Stimulated activated CD4-positive, alpha-beta T cell treated with anti-CD3 and anti-CD28 coated beads, Interleukin-2, amount 100 ng/mL, for 24 hours (primary cell): ENCODE results near the gene AP4S1.
"Not testable (repeated sequence)": the region's sequence is repeated elsewhere in the genome, so short reads cannot be mapped to it uniquely, and the experiment has no call there.

ENCODE experiments used
- DNase-seq, 2 donors: peaks; one replicate each; pipeline ENCODE4 v3.0.0-alpha.2; 2020

AP4S1 gene

DNA sequence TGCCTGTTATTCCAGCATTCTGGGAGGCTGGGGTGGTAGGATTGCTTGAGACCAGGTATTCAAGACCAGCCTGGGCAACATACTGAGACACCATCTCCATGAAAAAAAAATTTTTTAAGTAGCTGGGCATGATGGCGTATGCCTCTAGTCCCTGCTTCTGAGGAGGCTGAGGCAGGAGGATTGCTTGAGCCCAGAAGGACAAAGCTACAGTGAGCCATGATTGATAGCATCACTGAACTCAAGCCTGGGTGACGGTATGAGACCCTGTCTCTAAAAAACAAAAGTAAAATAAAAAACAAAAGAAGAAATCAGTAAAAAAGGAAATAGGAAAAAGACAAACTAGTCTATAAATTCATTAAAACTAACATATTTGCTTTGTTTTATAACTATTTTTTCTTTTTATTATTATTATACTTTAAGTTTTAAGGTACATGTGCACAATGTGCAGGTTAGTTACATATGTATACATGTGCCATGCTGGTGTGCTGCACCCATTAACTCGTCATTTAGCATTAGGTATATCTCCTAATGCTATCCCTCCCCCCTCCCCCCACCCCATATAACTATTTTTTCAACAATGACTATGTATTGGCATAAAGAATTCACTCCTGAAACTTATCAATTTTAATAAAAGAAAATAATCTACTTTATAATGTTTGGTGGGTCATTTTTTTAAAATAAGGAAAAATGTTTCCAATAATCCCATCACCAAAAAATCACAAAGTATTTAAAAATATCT lies 15.4 kb upstream of the AP4S1 start:
- no peak for DNase-seq

- DNase-seq: no peak
These were observed 14.5 kb upstream of the AP4S1 start for GRCh38 chr14:31010935-31011334.

DNA sequence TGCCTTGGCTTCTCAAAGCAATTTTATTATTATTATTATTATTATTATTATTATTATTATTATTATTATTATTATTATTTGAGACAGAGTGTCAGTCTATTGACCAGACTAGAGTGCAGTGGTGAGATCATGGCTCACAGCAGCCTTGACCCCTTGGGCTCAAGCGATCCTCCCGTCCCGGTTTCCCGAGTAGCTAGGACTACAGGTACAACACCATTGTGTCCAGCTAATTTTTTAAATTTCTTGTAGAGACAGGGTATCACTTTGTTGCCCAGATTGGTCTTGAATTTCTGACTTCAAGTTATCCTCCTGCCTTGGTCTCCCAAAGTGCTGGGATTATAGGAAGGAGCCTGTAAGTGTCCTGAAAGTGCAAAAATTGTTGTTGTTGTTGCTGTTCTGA lies 11.6 kb upstream of the AP4S1 start:
- DNase-seq: no peak

GRCh38 chr14:31018057-31018645 lies 7.3 kb upstream of the AP4S1 start:
- DNase-seq: no peak

- DNase-seq: no peak
These were observed 4.4 kb upstream of the AP4S1 start for GRCh38 chr14:31020834-31021575.

DNA sequence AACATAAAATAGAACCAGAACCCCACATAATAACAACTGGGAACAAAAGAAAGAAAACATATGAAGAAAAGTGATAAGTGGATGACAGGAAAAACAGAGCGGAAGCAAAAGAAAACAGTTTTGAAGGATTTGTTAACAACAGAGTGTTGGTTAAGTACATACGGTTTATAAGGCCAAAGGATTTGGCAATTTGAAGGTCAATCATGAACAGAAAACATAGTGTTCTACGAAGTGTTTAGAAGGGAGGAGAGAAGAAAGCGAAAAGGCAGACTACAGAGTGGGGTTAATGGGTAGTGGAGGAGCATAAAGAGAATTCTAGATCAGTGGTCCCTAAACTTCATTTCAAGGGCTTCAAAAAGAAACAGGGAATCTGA lies 3.9 kb upstream of the AP4S1 start:
- DNase-seq: no peak

DNA sequence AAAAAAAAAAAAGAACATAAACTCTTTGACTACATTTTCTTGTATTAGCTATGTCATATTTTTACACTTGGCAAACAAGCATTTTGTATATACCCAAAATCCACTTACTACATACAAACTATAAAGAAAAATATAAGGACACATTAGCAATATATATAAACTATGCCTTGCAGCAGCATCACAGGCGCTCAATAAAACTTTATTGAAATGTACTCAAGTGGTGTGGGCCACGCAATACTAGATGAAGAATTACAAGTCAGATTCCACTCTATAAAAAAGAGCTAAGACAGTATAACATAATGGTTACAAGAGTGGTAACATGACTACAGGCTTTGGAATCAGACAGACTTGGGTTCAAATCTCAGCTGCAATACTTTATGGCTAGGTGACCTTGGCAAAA lies 3.1 kb upstream of the AP4S1 start:
- DNase-seq: no peak

- DNase-seq: no peak
These were observed 1.4 kb upstream of the AP4S1 start for GRCh38 chr14:31024010-31024480.

- DNase-seq: no peak
These were observed 677 bp upstream of the AP4S1 start for GRCh38 chr14:31024577-31025366.

DNA sequence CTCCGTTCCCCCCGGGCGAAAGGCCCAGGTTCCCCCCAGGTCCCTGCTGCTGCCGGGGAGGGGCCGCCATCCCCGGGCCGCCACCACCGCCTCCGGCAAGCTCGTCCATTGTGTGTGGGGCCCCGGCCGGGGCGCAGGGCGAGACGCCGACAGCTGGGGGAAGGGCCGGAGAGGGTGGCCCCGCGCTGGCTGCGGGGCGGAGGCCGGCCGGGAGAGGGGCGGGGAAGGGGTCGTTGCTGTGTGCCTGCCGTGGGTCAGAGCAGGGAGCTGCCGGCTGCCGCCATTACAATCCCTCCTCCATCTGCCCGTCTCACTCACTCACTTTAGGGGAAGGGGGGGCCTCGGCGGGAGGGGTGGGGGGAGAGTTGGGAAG lies 614 bp downstream of the AP4S1 start, which contains the start of gene STRN3:
STRN3 (minus strand) TSS at position 303 of the 373 bp plus-strand sequence; CDS start at position 109, 194 bp downstream.
- DNase-seq: no peak

GRCh38 chr14:31026450-31027235 lies 1.2 kb downstream of the AP4S1 start:
- peak; percentile 91 to 92 for DNase-seq

- no peak for DNase-seq
These were observed 2.4 kb downstream of the AP4S1 start for GRCh38 chr14:31027847-31028246.

DNA sequence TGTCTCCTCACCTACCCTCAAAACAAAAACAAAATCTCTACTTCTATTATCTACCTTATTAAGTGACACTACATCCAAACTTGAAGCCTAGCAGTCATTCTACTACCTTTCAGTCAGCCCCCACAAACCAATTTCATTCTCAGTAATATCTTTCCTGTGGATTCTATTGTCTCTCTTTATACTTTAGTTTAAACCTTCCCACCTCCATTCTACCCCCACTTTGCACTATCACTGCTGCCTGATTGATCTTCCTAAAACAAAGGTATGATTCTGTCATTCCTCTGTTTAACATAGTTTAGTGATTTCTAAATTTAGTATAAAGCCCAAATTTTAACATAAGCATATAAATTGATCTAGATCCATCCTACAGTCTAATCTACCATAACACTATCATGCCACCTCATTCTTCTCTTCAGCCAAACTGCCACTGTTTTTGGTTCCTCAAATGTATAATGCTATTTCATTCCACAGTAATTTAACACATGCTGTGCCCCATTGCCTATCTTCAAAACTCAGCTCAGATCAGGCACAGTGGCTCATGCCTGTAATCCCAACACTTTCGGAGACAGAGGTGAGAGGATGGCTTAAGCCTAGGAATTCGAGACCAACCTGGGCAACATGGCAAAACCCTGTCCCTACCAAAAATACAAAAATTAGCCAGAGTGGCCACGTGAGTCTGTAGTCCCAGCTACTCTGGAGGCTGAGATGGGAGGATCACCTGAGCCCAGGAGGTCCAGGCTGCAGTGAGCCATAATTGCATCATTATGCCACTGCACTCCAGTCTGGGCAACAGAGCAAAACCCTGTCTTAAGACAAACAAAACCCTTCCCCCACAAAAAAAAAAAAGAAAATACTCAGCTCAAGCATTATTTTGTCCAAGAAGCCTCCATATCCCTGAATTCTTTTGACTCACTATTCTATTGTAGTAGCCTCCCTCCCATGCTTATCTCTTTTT lies 3.8 kb downstream of the AP4S1 start:
- DNase-seq: no peak

GRCh38 chr14:31030469-31030868 lies 5.0 kb downstream of the AP4S1 start:
- DNase-seq: no peak

- DNase-seq: no peak
These were observed 11.1 kb downstream of the AP4S1 start for GRCh38 chr14:31036552-31036951.

DNA sequence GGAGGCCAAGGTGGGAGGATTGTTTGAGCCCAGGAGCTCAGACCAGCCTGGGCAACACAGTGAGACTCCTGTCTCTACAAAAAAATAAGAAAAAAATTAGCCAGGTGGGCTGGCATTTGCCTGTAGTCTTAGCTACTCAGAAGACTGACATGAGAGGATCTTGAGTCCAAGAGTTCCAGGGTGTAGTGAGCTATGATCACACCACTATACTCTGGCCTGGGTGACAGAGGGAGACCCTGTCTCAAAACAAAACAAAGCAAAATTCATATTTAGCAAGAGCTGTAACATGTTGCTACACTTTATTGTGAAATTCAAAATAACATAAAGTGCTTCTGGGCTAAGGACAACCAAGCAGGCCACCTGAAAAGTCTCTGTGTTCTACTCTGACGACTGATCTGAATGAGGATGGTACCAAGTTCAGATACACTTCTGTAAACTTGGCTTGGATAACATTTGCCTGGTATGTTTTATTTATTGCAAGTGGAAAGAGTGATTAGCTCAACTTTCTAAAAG lies 12.3 kb downstream of the AP4S1 start:
- no peak for DNase-seq

GRCh38 chr14:31038521-31039166 lies 13.2 kb downstream of the AP4S1 start:
- DNase-seq: no peak

DNA sequence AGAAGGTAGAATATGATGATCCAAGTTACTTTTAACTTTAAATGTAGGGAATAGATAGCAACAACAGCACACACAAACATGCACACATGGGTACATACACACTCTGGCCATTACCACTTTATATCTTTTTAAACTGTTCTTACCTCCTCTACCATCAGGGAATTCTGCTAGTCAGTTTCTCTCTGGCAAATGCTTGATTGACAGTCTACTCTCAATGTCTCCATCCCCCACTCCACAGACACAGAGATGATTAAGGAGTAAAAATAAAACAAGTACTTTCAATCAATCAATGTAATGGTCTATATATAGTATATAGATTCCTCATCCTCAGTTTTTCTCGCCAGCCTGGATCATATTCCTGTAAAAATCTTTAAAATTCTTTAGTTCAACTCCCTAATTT lies 16.9 kb downstream of the AP4S1 start:
- DNase-seq: no peak

DNA sequence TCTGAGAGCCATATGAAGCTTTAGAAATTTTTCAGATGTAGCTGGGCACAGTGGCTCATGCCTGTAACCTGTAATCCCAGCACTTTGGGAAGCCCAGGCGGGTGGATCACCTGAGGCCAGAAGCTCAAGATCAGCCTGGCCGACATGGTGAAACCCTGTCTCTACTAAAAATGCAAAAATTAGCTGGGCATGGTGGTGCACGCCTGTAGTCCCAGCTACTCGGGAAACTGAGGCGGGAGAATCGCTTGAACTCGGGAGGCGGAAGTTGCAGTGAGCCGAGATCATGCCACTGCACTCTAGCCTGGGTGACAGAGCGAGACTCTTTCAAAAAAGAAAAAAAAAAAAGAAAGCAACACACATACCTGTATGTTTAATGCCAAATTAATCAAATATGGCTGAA lies 17.4 kb downstream of the AP4S1 start:
- not testable (repeated sequence) for DNase-seq

GRCh38 chr14:31043379-31043778 lies 17.9 kb downstream of the AP4S1 start:
- DNase-seq: no peak
